Osteoblast (primary cell): ENCODE data around the gene RASL10B. TPM values are rescaled to one million over a fixed set of nuclear protein-coding genes. Genes with fewer than 3 reads are reported as not detected.

Experiments used
- DNase-seq: peaks from one replicate; pipeline ENCODE4 v3.0.0; 2011; ENCODE audit warnings: low spot score, mixed read lengths; ENCODE audit not compliant: insufficient read length; ENCODE audit errors: missing footprints
- H2AFZ ChIP-seq: 2 replicates; pipeline ENCODE4 v1.6.0; 2011; ENCODE audit warnings: mild to moderate bottlenecking, low read length
- H3K27ac ChIP-seq: 2 replicates; pipeline ENCODE4 v1.5.1; 2011; ENCODE audit warnings: mild to moderate bottlenecking, low read depth, low read length, moderate library complexity
- H3K27me3 ChIP-seq: 2 replicates; pipeline ENCODE4 v1.6.0; 2012; ENCODE audit warnings: mild to moderate bottlenecking, control low read depth, inconsistent platforms, low read length, moderate library complexity; ENCODE audit not compliant: insufficient read depth
- H3K36me3 ChIP-seq: 2 replicates; pipeline ENCODE4 v1.5.1; 2011; ENCODE audit warnings: mild to moderate bottlenecking, low read length, control low read depth, moderate library complexity; ENCODE audit not compliant: insufficient read depth
- H3K4me1 ChIP-seq: 2 replicates; pipeline ENCODE4 v1.5.1; 2011; ENCODE audit warnings: mild to moderate bottlenecking, low read length, control low read depth, moderate library complexity; ENCODE audit not compliant: insufficient read depth
- H3K4me2 ChIP-seq: 2 replicates; pipeline ENCODE4 v1.6.0; 2011; ENCODE audit warnings: mild to moderate bottlenecking, low read length; ENCODE audit not compliant: insufficient read depth
- H3K4me3 ChIP-seq: fragments of 200-600 bp; sonication (generic); 3 replicates; pipeline ENCODE4 v1.5.1; 2012; ENCODE audit warnings: mild to moderate bottlenecking, low read length, inconsistent platforms; ENCODE audit not compliant: insufficient read depth
- H3K79me2 ChIP-seq: 2 replicates; pipeline ENCODE4 v1.6.0; 2012; ENCODE audit warnings: mild to moderate bottlenecking, low read length, control low read depth, inconsistent platforms; ENCODE audit not compliant: insufficient read depth
- H3K9me3 ChIP-seq: 2 replicates; pipeline ENCODE4 v1.5.1; 2011; ENCODE audit warnings: low read depth, low read length, control low read depth
- H4K20me1 ChIP-seq: 2 replicates; pipeline ENCODE4 v1.6.0; 2012; ENCODE audit warnings: mild to moderate bottlenecking, low read length, control low read depth; ENCODE audit not compliant: insufficient read depth
- CTCF ChIP-seq: IDR thresholded peaks from 2 replicates; pipeline ENCODE4 v1.5.1; 2011; ENCODE audit warnings: mild to moderate bottlenecking, low read depth, low read length, moderate library complexity; ENCODE audit errors: extremely low read depth
- total RNA-seq: library from RNA; depleted of rRNA; stranded (reverse); fragments of >200 nt; gene quantifications from 2 replicates; pipeline ENCODE4 v1.2.3, GENCODE V29; 2012

Gene RASL10B
- total RNA-seq, 1 donor: 4.0 TPM

GRCh38 chr17:35740216-35740615 is 8.8 kb downstream of the RASL10B start:
- no peak overlapping the region for H3K27ac ChIP-seq
- no peaks in the 10 kb centered on the region for H3K4me1 ChIP-seq
- H3K27me3 ChIP-seq: peaks cover 47% of the 10 kb centered on the region
- DNase-seq: peak; percentile 57
- no peaks in the 10 kb centered on the region for H3K9me3 ChIP-seq
- no peak for TF ChIP-seq CTCF
- no peak overlapping the region for H3K4me2 ChIP-seq
- no peaks in the 10 kb centered on the region for H3K36me3 ChIP-seq
- no peaks in the 10 kb centered on the region for H4K20me1 ChIP-seq
- H2AFZ ChIP-seq: no peak overlapping the region
- no peak overlapping the region for H3K4me3 ChIP-seq
- H3K79me2 ChIP-seq: no peaks in the 10 kb centered on the region

GRCh38 chr17:35740997-35741931 is 9.8 kb downstream of the RASL10B start:
- Histone ChIP-seq H3K27me3 (peaks cover 49% of the 10 kb centered on the region), H3K4me3 (no peak overlapping the region), H3K79me2 (no peaks in the 10 kb centered on the region), H4K20me1 (no peaks in the 10 kb centered on the region), H3K9me3 (no peaks in the 10 kb centered on the region), H3K27ac (no peak overlapping the region), H3K4me1 (no peaks in the 10 kb centered on the region), H3K36me3 (no peaks in the 10 kb centered on the region), H3K4me2 (no peak overlapping the region), H2AFZ (no peak overlapping the region)
- peak; percentile 80 for DNase-seq
- no peak for TF ChIP-seq CTCF

GRCh38 chr17:35742496-35742895 is 11.1 kb downstream of the RASL10B start:
- Histone ChIP-seq H3K9me3 (no peaks in the 10 kb centered on the region), H3K27me3 (peaks cover 52% of the 10 kb centered on the region), H3K4me1 (no peaks in the 10 kb centered on the region), H3K27ac (no peak overlapping the region), H3K4me2 (no peak overlapping the region), H3K4me3 (no peak overlapping the region), H3K36me3 (no peaks in the 10 kb centered on the region), H2AFZ (no peak overlapping the region), H3K79me2 (no peaks in the 10 kb centered on the region), H4K20me1 (no peaks in the 10 kb centered on the region)
- TF ChIP-seq CTCF: no peak
- DNase-seq: peak; percentile 72

- Histone ChIP-seq H3K79me2 (no peaks in the 10 kb centered on the region), H3K36me3 (no peaks in the 10 kb centered on the region), H4K20me1 (no peaks in the 10 kb centered on the region), H3K27me3 (peaks cover 52% of the 10 kb centered on the region), H3K27ac (no peak overlapping the region), H3K9me3 (no peaks in the 10 kb centered on the region), H3K4me3 (no peak overlapping the region), H3K4me1 (no peaks in the 10 kb centered on the region), H2AFZ (no peak overlapping the region), H3K4me2 (no peak overlapping the region)
- no peak for TF ChIP-seq CTCF
- peak; percentile 59 for DNase-seq
Observed at GRCh38 chr17:35742896-35743477, 11.5 kb downstream of the RASL10B start.
